Tibial artery (tissue), 4 donors: Measurements from ENCODE around the gene PLEKHD1.
A peak's percentile ranks its signal among the peaks of the same experiment; 100 is the strongest.

Experiments
- DNase-seq, 2 donors: peaks; one replicate each; pipeline ENCODE4 v3.0.0-alpha.2; 2019
- H3K27ac ChIP-seq, 2 donors: fragments of 200-600 bp; sonication (generic) in 1 of 2; 1 replicate in 1 of 2; 2 replicates in 1 of 2; pipeline ENCODE4 v1.5.1; 2018 to 2019; ENCODE audit warnings: mild to moderate bottlenecking in 1 of 2
- H3K27me3 ChIP-seq, 2 donors: fragments of 200-600 bp; sonication (generic) in 1 of 2; one replicate each; pipeline versions ENCODE4 v1.5.1 to v1.6.0; 2016 to 2019
- H3K36me3 ChIP-seq, 3 donors: fragments of 200-600 bp; sonication (generic) in 2 of 3; one replicate each; pipeline ENCODE4 v1.5.1; 2016 to 2019; ENCODE audit warnings: mild to moderate bottlenecking in 2 of 3
- H3K4me1 ChIP-seq, 4 donors: fragments of 200-600 bp; sonication (generic) in 2 of 4; 1 replicate in 3 of 4; 2 replicates in 1 of 4; pipeline ENCODE4 v1.5.1; 2016 to 2019
- H3K4me3 ChIP-seq, 2 donors: fragments of 200-600 bp; sonication (generic) in 1 of 2; 1 replicate in 1 of 2; 2 replicates in 1 of 2; pipeline ENCODE4 v1.5.1; 2018 to 2019; ENCODE audit warnings: mild to moderate bottlenecking in 2 of 2
- H3K9me3 ChIP-seq, 3 donors: fragments of 200-600 bp; sonication (generic) in 1 of 3; one replicate each; pipeline ENCODE4 v1.5.1; 2016 to 2019
- intact Hi-C: fragments of 100-400 bp; cut with DNase I; formaldehyde crosslinking; loops from one replicate; pipeline ENCODE4 v1.15.0; 2023; ENCODE audit warnings: low total_unique reads
- TF ChIP-seq, protein P1 (sequence below), 2 experiments: fragments of 200-600 bp in 1 of 2; fragments of 450-650 bp in 1 of 2; IDR thresholded peaks; one replicate each; pipeline ENCODE4 v1.5.1; 2017 to 2019; ENCODE audit warnings: antibody characterized with exemption in 2 of 2, mild to moderate bottlenecking in 1 of 2, moderate library complexity in 1 of 2

PLEKHD1 gene

DNA sequence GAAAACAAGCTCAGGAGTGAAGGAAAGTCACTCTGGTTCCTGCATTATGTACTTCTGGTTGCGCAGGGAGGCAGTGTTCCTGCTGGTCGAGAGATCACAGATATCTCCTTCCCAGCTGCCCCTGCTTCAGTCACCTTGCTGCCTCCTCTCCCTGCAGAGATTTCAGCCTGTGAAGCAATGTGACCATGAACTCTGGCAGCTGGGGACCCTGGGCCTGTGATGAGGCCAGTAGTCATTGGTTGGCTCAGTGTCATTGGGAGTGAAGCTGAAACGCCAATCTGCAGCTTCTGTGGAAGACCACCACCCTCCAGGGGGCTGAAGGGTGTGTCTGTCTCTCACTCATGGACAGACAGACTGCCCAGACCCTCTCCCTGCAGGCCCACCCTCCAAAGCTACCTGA is 45.0 kb downstream of the PLEKHD1 start:
- no peaks in the 10 kb centered on the region for H3K9me3 ChIP-seq
- no peak for DNase-seq
- no peak overlapping the region for H3K4me3 ChIP-seq
- no peaks in the 10 kb centered on the region for H3K4me1 ChIP-seq
- peaks cover 0 to 36% of the 10 kb centered on the region in 2 donors for H3K27me3 ChIP-seq
- intact Hi-C loops, result no loop called here
- H3K27ac ChIP-seq, result no peak overlapping the region
- TF ChIP-seq, protein P1, sequence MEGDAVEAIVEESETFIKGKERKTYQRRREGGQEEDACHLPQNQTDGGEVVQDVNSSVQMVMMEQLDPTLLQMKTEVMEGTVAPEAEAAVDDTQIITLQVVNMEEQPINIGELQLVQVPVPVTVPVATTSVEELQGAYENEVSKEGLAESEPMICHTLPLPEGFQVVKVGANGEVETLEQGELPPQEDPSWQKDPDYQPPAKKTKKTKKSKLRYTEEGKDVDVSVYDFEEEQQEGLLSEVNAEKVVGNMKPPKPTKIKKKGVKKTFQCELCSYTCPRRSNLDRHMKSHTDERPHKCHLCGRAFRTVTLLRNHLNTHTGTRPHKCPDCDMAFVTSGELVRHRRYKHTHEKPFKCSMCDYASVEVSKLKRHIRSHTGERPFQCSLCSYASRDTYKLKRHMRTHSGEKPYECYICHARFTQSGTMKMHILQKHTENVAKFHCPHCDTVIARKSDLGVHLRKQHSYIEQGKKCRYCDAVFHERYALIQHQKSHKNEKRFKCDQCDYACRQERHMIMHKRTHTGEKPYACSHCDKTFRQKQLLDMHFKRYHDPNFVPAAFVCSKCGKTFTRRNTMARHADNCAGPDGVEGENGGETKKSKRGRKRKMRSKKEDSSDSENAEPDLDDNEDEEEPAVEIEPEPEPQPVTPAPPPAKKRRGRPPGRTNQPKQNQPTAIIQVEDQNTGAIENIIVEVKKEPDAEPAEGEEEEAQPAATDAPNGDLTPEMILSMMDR (IDR thresholded peaks at IDR 0.05), result no peak
- H3K36me3 ChIP-seq, result no peaks in the 10 kb centered on the region

DNA sequence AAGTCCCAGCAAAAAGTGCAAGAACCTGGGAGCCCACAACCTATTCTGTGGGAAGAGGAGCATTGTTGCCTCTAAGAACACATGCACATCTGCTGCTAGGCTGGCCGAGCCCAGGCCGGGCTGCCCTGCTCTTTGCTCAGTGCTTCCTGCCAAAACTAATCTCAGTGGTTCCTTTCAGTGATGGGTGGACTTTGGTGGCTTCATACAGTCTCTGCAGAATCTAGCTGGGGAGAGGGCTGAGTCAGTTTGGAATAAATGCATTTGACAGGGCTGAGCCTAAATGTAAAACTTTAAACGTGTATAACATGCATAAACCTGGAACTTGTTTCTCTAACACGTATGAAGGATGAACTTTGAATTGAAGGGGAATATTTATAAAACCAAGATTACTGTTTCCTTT is 45.6 kb downstream of the PLEKHD1 start:
- no peak for DNase-seq
- TF ChIP-seq, protein P1 (IDR thresholded peaks at IDR 0.05), result no peak
- Histone ChIP-seq H3K36me3 (no peaks in the 10 kb centered on the region), H3K9me3 (no peaks in the 10 kb centered on the region), H3K4me3 (no peak overlapping the region), H3K27ac (no peak overlapping the region), H3K27me3 (peaks cover 0 to 31% of the 10 kb centered on the region in 2 donors), H3K4me1 (no peaks in the 10 kb centered on the region)
- intact Hi-C loops, result no loop called here

DNA sequence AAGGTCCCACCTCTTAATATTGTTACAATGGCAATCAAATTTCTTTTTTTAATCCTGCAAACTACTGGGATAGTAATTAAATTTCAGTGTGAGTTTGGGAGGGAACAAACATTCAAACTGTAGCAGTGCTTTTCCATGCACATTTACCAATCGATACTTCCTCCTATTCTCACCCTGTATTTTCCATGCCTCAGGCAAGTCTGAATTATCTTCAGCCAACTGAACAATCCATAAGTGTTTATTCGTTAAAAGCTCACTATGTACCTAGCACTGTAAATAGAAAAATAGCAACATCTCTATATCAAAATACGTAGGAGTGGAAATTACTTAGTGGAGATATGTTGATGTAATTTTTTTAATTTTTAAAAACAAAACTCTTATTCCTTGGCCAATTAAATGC is 46.6 kb downstream of the PLEKHD1 start:
- no peaks in the 10 kb centered on the region for H3K4me1 ChIP-seq
- no peak overlapping the region for H3K27ac ChIP-seq
- intact Hi-C loops, result no loop called here
- DNase-seq, result no peak
- no peak overlapping the region for H3K4me3 ChIP-seq
- H3K9me3 ChIP-seq, result no peaks in the 10 kb centered on the region
- H3K27me3 ChIP-seq, result peaks cover 0 to 31% of the 10 kb centered on the region in 2 donors
- TF ChIP-seq, protein P1 (IDR thresholded peaks at IDR 0.05), result no peak
- H3K36me3 ChIP-seq, result no peaks in the 10 kb centered on the region

DNA sequence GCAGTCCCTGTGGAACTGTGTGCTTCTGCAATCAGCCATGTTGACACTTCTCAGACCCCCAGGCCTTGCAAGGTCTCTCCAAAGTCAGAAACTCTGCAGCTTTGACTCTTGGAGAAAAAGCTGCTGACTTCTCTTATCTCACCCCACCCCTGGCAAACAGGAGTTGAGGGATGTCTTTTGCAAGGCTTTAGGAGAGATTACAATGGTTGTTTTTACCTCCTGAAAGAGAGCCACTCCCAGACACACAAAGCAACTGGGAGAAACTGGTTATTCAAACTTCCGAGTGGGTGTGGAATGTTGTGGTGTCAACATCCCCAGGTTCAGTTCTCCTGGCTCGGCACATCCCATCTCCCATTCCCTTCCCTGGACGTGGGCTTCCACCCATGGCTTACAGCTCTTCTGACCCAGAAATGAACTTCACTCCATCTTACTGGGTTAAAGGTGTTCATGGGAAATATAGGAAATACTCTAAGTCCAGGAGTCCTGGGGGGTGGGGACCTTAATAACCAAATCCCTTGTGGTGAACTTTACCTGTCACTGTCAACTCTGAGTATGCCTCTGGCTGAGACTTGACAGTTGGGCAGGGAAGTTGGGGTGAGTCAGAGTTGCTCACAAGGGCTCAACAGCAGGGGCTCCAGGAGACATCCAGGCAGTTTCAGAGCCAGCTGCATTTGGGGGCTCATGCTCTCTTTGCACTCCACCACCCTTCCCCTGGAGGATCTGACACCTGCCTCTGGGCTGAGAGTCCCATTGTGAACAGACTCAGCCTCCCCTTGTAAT is 48.2 kb downstream of the PLEKHD1 start:
- no peak overlapping the region for H3K4me3 ChIP-seq
- peaks cover 0 to 22% of the 10 kb centered on the region in 2 donors for H3K27me3 ChIP-seq
- no peaks in the 10 kb centered on the region for H3K9me3 ChIP-seq
- no peak overlapping the region for H3K27ac ChIP-seq
- intact Hi-C loops, result no loop called here
- H3K36me3 ChIP-seq, result no peaks in the 10 kb centered on the region
- TF ChIP-seq, protein P1 (IDR thresholded peaks at IDR 0.05), result no peak
- H3K4me1 ChIP-seq, result peaks cover 0 to 3% (median 0%) of the 10 kb centered on the region in 4 donors
- no peak for DNase-seq

DNA sequence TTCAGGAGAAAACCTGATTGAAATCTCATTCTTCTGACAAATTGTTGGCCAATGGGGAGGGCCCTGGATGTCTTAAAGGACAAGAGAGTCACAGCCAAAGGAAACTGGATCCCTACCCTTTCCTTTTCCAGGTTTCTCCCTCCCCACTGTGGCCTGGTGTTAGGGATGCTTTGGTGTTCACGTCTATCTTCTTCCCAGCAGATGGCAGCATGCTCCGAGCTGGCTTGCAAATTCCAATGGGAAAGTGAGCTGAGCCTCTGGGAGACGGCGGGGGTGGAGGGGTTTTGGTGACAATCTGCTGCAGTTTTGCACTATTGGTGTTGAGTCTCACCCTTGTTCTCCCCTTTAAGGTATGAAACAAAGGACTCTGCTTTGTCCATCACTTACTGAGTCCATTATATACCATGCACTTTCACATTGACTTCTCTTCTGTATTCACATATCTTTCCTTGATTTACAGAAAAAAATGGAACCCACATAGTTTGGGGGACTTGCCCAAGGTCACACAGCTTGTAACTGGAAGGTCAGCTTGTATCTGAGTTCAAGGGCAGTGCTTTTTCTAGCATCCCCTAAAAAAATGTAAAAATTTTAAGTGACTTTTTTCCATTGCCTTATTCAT is 50.8 kb downstream of the PLEKHD1 start:
- H3K4me3 ChIP-seq, result no peak overlapping the region
- peaks cover 0 to 8% (median 0%) of the 10 kb centered on the region in 3 donors for H3K9me3 ChIP-seq
- intact Hi-C loops, result no loop called here
- DNase-seq, result peak; percentile 28 to 62
- no peaks in the 10 kb centered on the region for H3K36me3 ChIP-seq
- TF ChIP-seq, protein P1 (IDR thresholded peaks at IDR 0.05), result peak; percentile 40 to 41
- peaks cover 0 to 3% (median 0%) of the 10 kb centered on the region in 4 donors for H3K4me1 ChIP-seq
- no peak overlapping the region for H3K27ac ChIP-seq
- H3K27me3 ChIP-seq, result peaks cover 0 to 15% of the 10 kb centered on the region in 2 donors
